ENCODE data around the gene SLX4IP. TPM values are rescaled to one million over a fixed set of nuclear protein-coding genes. Genes with fewer than 3 reads are reported as not detected.

The SLX4IP gene
- total and polyA plus RNA-seq, 2 donors (not counting 1 experiment from before 2014, with no cell fraction given) = 1.9 to 8.1 TPM

- Histone ChIP-seq H2AFZ (ENCODE audit: low read length) (no peak overlapping the region), H3K9ac (ENCODE audit: insufficient read depth, low read length) (no peak overlapping the region), H3K4me1 (ENCODE audit: control insufficient read depth, extremely low read depth, insufficient read depth, low read length) (peaks cover 2% of the 10 kb centered on the region), H3K4me2 (ENCODE audit: extremely low read depth, insufficient read depth, low read length) (no peak overlapping the region), H3K79me2 (ENCODE audit: control insufficient read depth, insufficient read depth, low read length) (no peaks in the 10 kb centered on the region), H3K4me3 (replicated peaks in 1 of 4; ENCODE audit: control extremely low read depth in 1 of 4, insufficient read depth in 1 of 4, low read depth in 3 of 4, low read length in 4 of 4) (no peak overlapping the region), H4K20me1 (ENCODE audit: control insufficient read depth, extremely low read depth, insufficient read depth, low read length) (no peaks in the 10 kb centered on the region), H3K27ac (ENCODE audit: insufficient read depth, low read length) (no peak overlapping the region), H3K27me3 (ENCODE audit: control insufficient read depth, insufficient read depth, low read length) (no peaks in the 10 kb centered on the region), H3K36me3 (ENCODE audit: control insufficient read depth, insufficient read depth, low read length) (no peaks in the 10 kb centered on the region), H3K9me3 (ENCODE audit: control insufficient read depth, insufficient read depth, low read depth, low read length) (no peaks in the 10 kb centered on the region)
- TF ChIP-seq EZH2 (IDR thresholded peaks at IDR 0.05; ENCODE audit: low read length, missing control alignments) = no peak
- no peak for TF ChIP-seq CTCF (conservative IDR thresholded peaks at IDR 0.05 in 1 of 2, IDR thresholded peaks at IDR 0.05 in 1 of 2; ENCODE audit: low read depth in 1 of 2, low read length in 2 of 2)
- DNase-seq (ENCODE audit: low read depth in 2 of 2) = no peak
Measured at GRCh38 chr20:10527781-10528180, 92.7 kb downstream of the SLX4IP start.

- H2AFZ ChIP-seq (ENCODE audit: low read length) = no peak overlapping the region
- DNase-seq (ENCODE audit: low read depth in 2 of 2) = no peak
- no peaks in the 10 kb centered on the region for H3K36me3 ChIP-seq (ENCODE audit: control insufficient read depth, insufficient read depth, low read length)
- no peaks in the 10 kb centered on the region for H3K27me3 ChIP-seq (ENCODE audit: control insufficient read depth, insufficient read depth, low read length)
- no peaks in the 10 kb centered on the region for H3K9me3 ChIP-seq (ENCODE audit: control insufficient read depth, insufficient read depth, low read depth, low read length)
- H3K9ac ChIP-seq (ENCODE audit: insufficient read depth, low read length) = no peak overlapping the region
- no peaks in the 10 kb centered on the region for H3K79me2 ChIP-seq (ENCODE audit: control insufficient read depth, insufficient read depth, low read length)
- H3K27ac ChIP-seq (ENCODE audit: insufficient read depth, low read length) = no peak overlapping the region
- no peak overlapping the region for H3K4me3 ChIP-seq (replicated peaks in 1 of 4; ENCODE audit: control extremely low read depth in 1 of 4, insufficient read depth in 1 of 4, low read depth in 3 of 4, low read length in 4 of 4)
- no peaks in the 10 kb centered on the region for H4K20me1 ChIP-seq (ENCODE audit: control insufficient read depth, extremely low read depth, insufficient read depth, low read length)
- TF ChIP-seq CTCF (conservative IDR thresholded peaks at IDR 0.05 in 1 of 2, IDR thresholded peaks at IDR 0.05 in 1 of 2; ENCODE audit: low read depth in 1 of 2, low read length in 2 of 2) = no peak
- no peak for TF ChIP-seq EZH2 (IDR thresholded peaks at IDR 0.05; ENCODE audit: low read length, missing control alignments)
- H3K4me1 ChIP-seq (ENCODE audit: control insufficient read depth, extremely low read depth, insufficient read depth, low read length) = no peaks in the 10 kb centered on the region
- H3K4me2 ChIP-seq (ENCODE audit: extremely low read depth, insufficient read depth, low read length) = no peak overlapping the region
Measured at GRCh38 chr20:10530883-10531282, 95.8 kb downstream of the SLX4IP start.

GRCh38 chr20:10531848-10532247 lies 96.7 kb downstream of the SLX4IP start:
- TF ChIP-seq CTCF (conservative IDR thresholded peaks at IDR 0.05 in 1 of 2, IDR thresholded peaks at IDR 0.05 in 1 of 2; ENCODE audit: low read depth in 1 of 2, low read length in 2 of 2) = no peak
- TF ChIP-seq EZH2 (IDR thresholded peaks at IDR 0.05; ENCODE audit: low read length, missing control alignments) = no peak
- Histone ChIP-seq H4K20me1 (ENCODE audit: control insufficient read depth, extremely low read depth, insufficient read depth, low read length) (no peaks in the 10 kb centered on the region), H2AFZ (ENCODE audit: low read length) (no peak overlapping the region), H3K79me2 (ENCODE audit: control insufficient read depth, insufficient read depth, low read length) (no peaks in the 10 kb centered on the region), H3K4me2 (ENCODE audit: extremely low read depth, insufficient read depth, low read length) (no peak overlapping the region), H3K27me3 (ENCODE audit: control insufficient read depth, insufficient read depth, low read length) (no peaks in the 10 kb centered on the region), H3K9ac (ENCODE audit: insufficient read depth, low read length) (no peak overlapping the region), H3K9me3 (ENCODE audit: control insufficient read depth, insufficient read depth, low read depth, low read length) (no peaks in the 10 kb centered on the region), H3K27ac (ENCODE audit: insufficient read depth, low read length) (no peak overlapping the region), H3K36me3 (ENCODE audit: control insufficient read depth, insufficient read depth, low read length) (no peaks in the 10 kb centered on the region), H3K4me1 (ENCODE audit: control insufficient read depth, extremely low read depth, insufficient read depth, low read length) (no peaks in the 10 kb centered on the region), H3K4me3 (replicated peaks in 1 of 4; ENCODE audit: control extremely low read depth in 1 of 4, insufficient read depth in 1 of 4, low read depth in 3 of 4, low read length in 4 of 4) (no peak overlapping the region)
- DNase-seq (ENCODE audit: low read depth in 2 of 2) = peak; percentile 74 to 87
